Measurements from ENCODE around the gene CHTF18.
"Not testable (repeated sequence)": the region's sequence is repeated elsewhere in the genome, so short reads cannot be mapped to it uniquely, and the experiment has no call there.

CHTF18 gene

GRCh38 chr16:788399-789126 is at the start of gene CHTF18:
CHTF18 (plus strand) TSS chr16:788620; CDS start chr16:788685, 65 bp downstream.
- DNase-seq (ENCODE audit: low spot score) = peak; percentile 85

GRCh38 chr16:739560-740458 is 48.6 kb upstream of the CHTF18 start:
- DNase-seq (ENCODE audit: low spot score) = no peak

DNA sequence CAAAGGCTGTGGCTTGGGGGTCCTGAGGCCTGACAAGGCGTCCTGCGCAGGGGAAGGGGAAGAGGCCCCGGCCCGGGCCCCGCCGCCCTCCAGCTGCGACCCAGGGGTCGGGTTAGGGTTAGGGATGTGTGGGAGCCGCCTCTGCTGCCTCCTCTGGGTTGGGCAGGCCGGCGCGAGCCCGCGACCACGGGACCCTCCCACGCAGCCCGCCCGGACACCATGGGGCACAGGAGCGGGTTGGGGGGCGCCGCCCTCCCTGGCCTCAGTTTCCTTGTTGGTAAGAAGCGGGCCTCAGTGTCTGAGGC is 48.0 kb upstream of the CHTF18 start:
- no peak for DNase-seq (ENCODE audit: low spot score)

DNA sequence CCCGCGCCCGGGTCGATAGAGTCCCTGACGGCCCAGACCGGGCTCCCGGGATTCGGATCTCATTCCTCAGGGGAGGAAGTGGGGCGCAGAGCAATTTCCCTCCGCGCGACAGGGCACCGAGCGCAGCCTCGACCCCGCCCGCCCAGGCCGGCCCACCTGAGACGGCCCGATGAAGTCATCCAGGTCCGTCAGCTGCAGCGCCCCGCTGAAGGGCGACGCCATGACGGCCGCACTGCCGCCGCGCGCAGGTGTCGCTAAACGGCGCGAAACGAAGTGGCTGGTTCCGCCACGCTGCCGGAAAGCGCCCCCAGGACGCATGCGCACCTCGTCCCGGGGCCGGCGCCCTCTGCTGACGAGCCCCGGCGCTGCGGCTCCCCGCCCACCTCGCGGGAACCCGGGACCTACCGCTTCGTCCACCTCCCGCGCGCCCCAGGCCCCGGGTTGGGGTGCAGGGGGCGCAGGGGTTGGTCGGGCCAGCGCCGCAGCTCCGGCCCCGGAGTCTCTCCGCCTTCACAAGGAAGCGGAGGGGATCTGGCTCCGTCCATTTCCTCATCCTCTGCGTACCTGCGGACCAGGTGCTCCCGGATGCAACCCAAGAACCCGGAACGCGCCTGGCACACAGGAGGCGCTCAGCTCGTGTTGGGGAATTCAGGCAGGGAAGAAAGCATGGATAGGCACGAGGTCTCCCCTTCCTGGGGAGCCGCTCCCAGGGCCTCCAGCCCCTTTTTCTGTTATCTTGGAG is 47.5 kb upstream of the CHTF18 start, which contains the start of gene CIAO3:
Gene CIAO3, minus strand, starts transcription at position 234 of the 742 bp plus-strand sequence. Its CDS starts 12 bp downstream, at position 222.
- DNase-seq (ENCODE audit: low spot score) = peak; percentile 82

GRCh38 chr16:741986-742629 is 46.3 kb upstream of the CHTF18 start:
- no peak for DNase-seq (ENCODE audit: low spot score)

GRCh38 chr16:742894-743293 is 45.5 kb upstream of the CHTF18 start:
- not testable (repeated sequence) for DNase-seq (ENCODE audit: low spot score)

GRCh38 chr16:743794-744500 is 44.5 kb upstream of the CHTF18 start:
- no peak for DNase-seq (ENCODE audit: low spot score)

GRCh38 chr16:745739-746138 is 42.7 kb upstream of the CHTF18 start:
- no peak for DNase-seq (ENCODE audit: low spot score)

DNA sequence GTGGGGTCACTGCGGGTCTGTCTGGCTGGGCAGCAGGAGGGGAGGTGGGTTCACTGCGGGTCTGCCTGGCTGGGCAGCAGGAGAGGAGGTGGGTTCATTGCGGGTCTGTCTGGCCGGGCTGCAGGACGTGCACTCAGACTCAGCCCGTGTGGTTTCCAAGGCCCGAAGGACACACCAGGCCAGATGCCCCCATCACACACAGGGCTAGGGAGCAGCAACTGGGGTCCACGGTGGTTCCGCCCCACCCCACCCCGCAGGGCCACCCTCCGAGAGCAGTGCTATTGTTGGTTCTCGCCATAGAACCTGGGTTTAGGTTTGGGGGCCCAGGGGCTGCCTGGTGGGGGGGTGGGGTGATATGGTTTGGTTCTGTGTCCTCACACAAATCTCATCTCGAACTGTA is 41.8 kb upstream of the CHTF18 start:
- DNase-seq (ENCODE audit: low spot score) = no peak

DNA sequence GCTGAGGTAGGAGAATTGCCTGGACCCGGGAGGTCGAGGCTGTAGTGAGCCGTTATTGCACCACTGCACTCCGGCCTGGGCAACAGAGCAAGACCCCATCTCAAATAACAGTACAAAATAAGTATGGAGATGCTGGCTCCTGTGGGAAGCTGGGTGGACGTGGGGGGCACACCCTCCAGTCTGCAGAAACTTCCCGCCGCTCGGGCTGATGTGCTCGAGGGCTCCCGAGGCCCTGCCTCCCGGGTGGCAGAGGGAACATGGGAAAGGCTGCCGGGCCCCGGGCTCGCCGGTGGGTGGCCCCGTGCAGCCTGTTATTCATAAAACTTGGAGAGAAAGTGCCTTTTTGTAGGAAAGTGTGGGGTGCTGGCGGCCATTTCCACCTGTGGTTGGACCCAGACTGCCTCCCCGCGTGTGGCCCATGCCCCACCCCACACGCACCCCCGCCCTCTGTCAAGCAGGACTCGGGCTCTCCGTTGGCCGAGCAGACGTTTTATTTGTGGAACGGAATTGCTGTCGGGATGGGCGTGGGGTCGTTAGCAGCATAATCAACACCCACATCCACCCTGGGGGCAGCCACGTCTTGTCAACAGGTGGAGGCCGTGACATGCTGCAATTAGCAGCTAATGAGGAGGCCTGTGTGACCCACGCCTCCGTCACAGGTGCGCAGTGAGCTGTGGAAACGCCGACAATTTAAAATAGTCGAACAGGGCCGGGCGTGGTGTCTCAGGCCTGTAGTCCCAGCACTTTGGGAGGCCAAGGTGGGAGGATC is 40.3 kb upstream of the CHTF18 start:
- no peak for DNase-seq (ENCODE audit: low spot score)

DNA sequence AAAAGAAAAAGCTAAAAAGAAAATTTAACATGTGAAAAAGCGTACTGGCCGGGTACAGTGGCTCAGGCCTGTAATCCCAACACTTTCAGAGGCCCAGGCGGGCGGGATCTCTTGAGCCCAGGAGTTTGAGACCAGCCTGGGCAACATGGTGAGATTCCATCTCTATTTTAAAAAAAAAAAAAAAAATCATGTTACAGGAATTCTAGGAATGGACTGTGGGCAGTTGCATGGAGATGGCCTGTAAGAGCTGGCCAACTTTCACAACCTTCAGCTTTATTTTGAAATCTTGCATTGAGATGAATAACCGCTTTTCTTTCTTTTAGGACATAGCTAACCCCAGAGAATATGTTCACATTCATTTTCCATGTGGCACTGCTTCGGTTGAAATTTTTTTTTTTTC is 39.4 kb upstream of the CHTF18 start:
- no peak for DNase-seq (ENCODE audit: low spot score)

GRCh38 chr16:750485-750884 is 37.9 kb upstream of the CHTF18 start:
- no peak for DNase-seq (ENCODE audit: low spot score)

- peak; percentile 58 for DNase-seq (ENCODE audit: low spot score)
These were observed 37.0 kb upstream of the CHTF18 start for GRCh38 chr16:751152-752006.

DNA sequence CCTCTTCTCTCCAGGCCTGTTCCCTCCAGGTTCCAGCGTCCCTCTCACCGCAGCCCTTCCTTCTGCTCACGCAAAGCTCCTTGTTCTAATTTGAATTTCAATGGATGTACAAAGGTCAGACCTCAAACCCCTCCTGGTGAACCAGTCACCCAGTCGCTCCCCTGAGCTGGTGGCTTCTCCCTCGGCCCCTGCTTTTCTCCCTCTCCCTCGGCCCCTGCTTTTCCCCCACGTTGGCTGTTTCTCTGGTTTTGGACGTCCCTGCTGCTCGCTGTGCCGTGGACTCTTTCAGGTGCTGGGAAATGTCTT is 36.5 kb upstream of the CHTF18 start:
- no peak for DNase-seq (ENCODE audit: low spot score)

GRCh38 chr16:754121-754607 is 34.3 kb upstream of the CHTF18 start:
- DNase-seq (ENCODE audit: low spot score) = not testable (repeated sequence)

GRCh38 chr16:754656-755055 is 33.8 kb upstream of the CHTF18 start:
- DNase-seq (ENCODE audit: low spot score) = no peak

- no peak for DNase-seq (ENCODE audit: low spot score)
These were observed 32.0 kb upstream of the CHTF18 start for GRCh38 chr16:756428-756827.

- DNase-seq (ENCODE audit: low spot score) = no peak
These were observed 29.1 kb upstream of the CHTF18 start for GRCh38 chr16:759110-759910.

GRCh38 chr16:760065-760464 is 28.4 kb upstream of the CHTF18 start:
- no peak for DNase-seq (ENCODE audit: low spot score)
